Endodermal cell (in vitro differentiated cells): ENCODE data around the gene TBC1D8. TPM values are rescaled to one million over a fixed set of nuclear protein-coding genes. Genes with fewer than 3 reads are reported as not detected.
A peak's percentile ranks its signal among the peaks of the same experiment; 100 is the strongest.

Experiments used
- DNase-seq: peaks from one replicate; pipeline ENCODE4 v3.0.0-alpha.2; 2017
- H3K27ac ChIP-seq: 2 replicates; pipeline ENCODE4 v1.5.1; 2013; ENCODE audit warnings: mild to moderate bottlenecking, low read depth, low read length, moderate library complexity
- H3K27me3 ChIP-seq: 2 replicates; pipeline ENCODE4 v1.6.1; 2013; ENCODE audit warnings: mild to moderate bottlenecking, low read length, moderate library complexity; ENCODE audit not compliant: insufficient read depth, control insufficient read depth, poor library complexity, severe bottlenecking
- H3K36me3 ChIP-seq: 2 replicates; pipeline ENCODE4 v1.7.0; 2013; ENCODE audit warnings: mild to moderate bottlenecking, low read length, moderate library complexity; ENCODE audit not compliant: control insufficient read depth, insufficient read depth
- H3K4me1 ChIP-seq: one replicate; pipeline ENCODE4 v1.7.0; 2013; ENCODE audit warnings: low read length; ENCODE audit not compliant: control insufficient read depth, insufficient read depth
- H3K4me3 ChIP-seq: 2 replicates; pipeline ENCODE4 v1.5.1; 2013; ENCODE audit warnings: mild to moderate bottlenecking, low read length, moderate library complexity
- H3K9ac ChIP-seq: 2 replicates; pipeline ENCODE4 v1.6.1; 2013; ENCODE audit warnings: mild to moderate bottlenecking, low read length, moderate library complexity; ENCODE audit not compliant: poor library complexity, severe bottlenecking; ENCODE audit errors: extremely low read depth
- H3K9me3 ChIP-seq: 2 replicates; pipeline ENCODE4 v1.6.1; 2013; ENCODE audit warnings: mild to moderate bottlenecking, low read length, moderate library complexity; ENCODE audit not compliant: control insufficient read depth
- H3K27ac Mint-ChIP-seq: 2 replicates; pipeline ENCODE4 v1.8.0; 2020; ENCODE audit warnings: mixed read lengths
- H3K27me3 Mint-ChIP-seq: 2 replicates; pipeline ENCODE4 v1.8.0; 2021; ENCODE audit warnings: mild to moderate bottlenecking, mixed read lengths; ENCODE audit not compliant: insufficient read depth
- H3K36me3 Mint-ChIP-seq: 2 replicates; pipeline ENCODE4 v1.8.0; 2020; ENCODE audit warnings: low read depth, mixed read lengths
- H3K4me1 Mint-ChIP-seq: 2 replicates; pipeline ENCODE4 v1.8.0; 2020; ENCODE audit warnings: mixed read lengths
- H3K4me3 Mint-ChIP-seq: 2 replicates; pipeline ENCODE4 v1.8.0; 2020; ENCODE audit warnings: mild to moderate bottlenecking, moderate library complexity, mixed read lengths
- H3K9me3 Mint-ChIP-seq: 2 replicates; pipeline ENCODE4 v1.8.0; 2020; ENCODE audit warnings: mild to moderate bottlenecking, mixed read lengths
- WGBS, 2 experiments: methylation state at CpG; one replicate each; pipeline versions ENCODE4 v1.1.5 to v1.1.7; 2013; ENCODE audit warnings: missing lambda C conversion rate in 2 of 2, mixed read lengths in 1 of 2; ENCODE audit not compliant: insufficient coverage in 1 of 2, insufficient read length in 1 of 2; 5-methylcytosine and 5-hydroxymethylcytosine counted together
- total RNA-seq, 2 donors: library from RNA; stranded (reverse); fragmentation: NEBNext Ultra II Directional in 1 of 2; extraction: Animal tissue kit (Norgen Biotek cat#: 25700) in 1 of 2; gene quantifications; 2 replicates in 1 of 2; 3 replicates in 1 of 2; pipeline ENCODE4 v1.2.1, GENCODE V29; 2021
- TF ChIP-seq, protein P1 (sequence below): fragments of 200-600 bp; sonication (generic); conservative IDR thresholded peaks from 2 replicates; pipeline ENCODE4 v1.5.0; 2021; ENCODE audit warnings: antibody characterized with exemption, mild to moderate bottlenecking

TBC1D8 gene
- total RNA-seq, 2 donors from 2014 or later, result 14.4 to 14.5 TPM

DNA sequence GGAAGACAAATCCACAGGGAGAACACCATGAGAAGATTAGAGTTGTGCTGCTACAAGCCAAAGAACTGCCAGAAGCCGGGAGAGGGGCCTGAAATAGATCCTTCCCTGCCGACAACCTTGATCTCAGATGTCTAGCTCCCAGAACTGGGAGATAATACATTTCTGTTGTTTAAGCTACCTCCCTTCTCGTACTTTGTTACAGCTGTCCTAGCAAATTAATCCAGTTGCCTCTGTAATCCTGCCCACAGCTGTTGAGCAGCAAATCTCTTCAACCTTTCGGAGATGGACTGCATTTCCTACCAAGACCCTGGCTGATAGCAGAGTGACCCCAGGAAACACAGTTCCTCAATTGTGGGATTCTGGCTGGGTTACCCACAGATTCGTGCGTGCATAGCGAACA, 2.6 kb upstream of the TBC1D8 start:
- no peaks in the 10 kb centered on the region for H3K9me3 Mint-ChIP-seq
- no peak for DNase-seq
- H3K27ac Mint-ChIP-seq, result no peak overlapping the region
- peaks cover 20% of the 10 kb centered on the region for H3K27me3 ChIP-seq
- peaks cover 11% of the 10 kb centered on the region for H3K27me3 Mint-ChIP-seq
- H3K4me1 Mint-ChIP-seq, result peaks cover 27% of the 10 kb centered on the region
- no peaks in the 10 kb centered on the region for H3K4me1 ChIP-seq
- no peaks in the 10 kb centered on the region for H3K36me3 ChIP-seq
- TF ChIP-seq, protein P1, sequence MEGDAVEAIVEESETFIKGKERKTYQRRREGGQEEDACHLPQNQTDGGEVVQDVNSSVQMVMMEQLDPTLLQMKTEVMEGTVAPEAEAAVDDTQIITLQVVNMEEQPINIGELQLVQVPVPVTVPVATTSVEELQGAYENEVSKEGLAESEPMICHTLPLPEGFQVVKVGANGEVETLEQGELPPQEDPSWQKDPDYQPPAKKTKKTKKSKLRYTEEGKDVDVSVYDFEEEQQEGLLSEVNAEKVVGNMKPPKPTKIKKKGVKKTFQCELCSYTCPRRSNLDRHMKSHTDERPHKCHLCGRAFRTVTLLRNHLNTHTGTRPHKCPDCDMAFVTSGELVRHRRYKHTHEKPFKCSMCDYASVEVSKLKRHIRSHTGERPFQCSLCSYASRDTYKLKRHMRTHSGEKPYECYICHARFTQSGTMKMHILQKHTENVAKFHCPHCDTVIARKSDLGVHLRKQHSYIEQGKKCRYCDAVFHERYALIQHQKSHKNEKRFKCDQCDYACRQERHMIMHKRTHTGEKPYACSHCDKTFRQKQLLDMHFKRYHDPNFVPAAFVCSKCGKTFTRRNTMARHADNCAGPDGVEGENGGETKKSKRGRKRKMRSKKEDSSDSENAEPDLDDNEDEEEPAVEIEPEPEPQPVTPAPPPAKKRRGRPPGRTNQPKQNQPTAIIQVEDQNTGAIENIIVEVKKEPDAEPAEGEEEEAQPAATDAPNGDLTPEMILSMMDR, result no peak
- H3K9me3 ChIP-seq, result no peaks in the 10 kb centered on the region
- no peak overlapping the region for H3K9ac ChIP-seq
- no peak overlapping the region for H3K27ac ChIP-seq
- H3K4me3 ChIP-seq, result no peak overlapping the region
- WGBS, 2 experiments, result 91 to 94% methylated on average over 7 of the region's 7 CpGs
- no peaks in the 10 kb centered on the region for H3K36me3 Mint-ChIP-seq
- H3K4me3 Mint-ChIP-seq, result no peak overlapping the region

DNA sequence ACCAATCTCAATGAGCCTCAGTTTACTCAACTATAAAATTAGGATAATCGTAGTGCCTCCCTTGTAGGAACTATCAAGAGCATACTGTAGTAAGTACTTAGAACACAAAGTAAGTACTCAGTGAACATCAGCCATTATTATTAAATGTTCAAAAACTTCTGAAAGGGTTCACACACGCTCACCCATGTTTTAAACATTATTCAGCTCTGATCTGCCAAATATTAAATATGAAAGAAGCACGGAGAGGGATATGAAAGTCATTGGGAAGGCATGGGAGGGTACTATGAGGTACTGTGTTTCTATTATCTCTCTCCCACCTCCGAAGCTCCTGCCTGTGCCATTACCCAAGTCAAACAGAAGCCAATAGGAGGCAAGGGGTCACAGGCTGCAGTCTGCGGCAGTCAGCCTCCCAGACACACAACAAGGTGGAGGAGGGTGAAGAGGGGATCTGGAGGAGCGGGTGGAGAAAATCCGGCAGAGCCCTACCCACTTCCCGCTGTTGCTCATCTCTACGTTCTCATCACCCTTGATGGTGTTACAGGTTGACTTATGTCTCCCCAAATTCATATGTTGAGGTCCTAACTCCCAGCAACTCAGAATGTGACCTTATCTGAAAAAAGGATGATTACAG, 2.0 kb upstream of the TBC1D8 start:
- H3K4me3 ChIP-seq, result no peak overlapping the region
- no peaks in the 10 kb centered on the region for H3K36me3 ChIP-seq
- Mint-ChIP-seq H3K4me1 (peaks cover 33% of the 10 kb centered on the region), H3K27ac (no peak overlapping the region), H3K9me3 (no peaks in the 10 kb centered on the region), H3K27me3 (peaks cover 11% of the 10 kb centered on the region), H3K36me3 (no peaks in the 10 kb centered on the region), H3K4me3 (no peak overlapping the region)
- H3K27me3 ChIP-seq, result peaks cover 20% of the 10 kb centered on the region
- 82 to 86% methylated on average over 1 to 9 of the region's 9 CpGs for WGBS, 2 experiments
- TF ChIP-seq, protein P1, result no peak
- no peak overlapping the region for H3K27ac ChIP-seq
- no peak for DNase-seq
- no peak overlapping the region for H3K9ac ChIP-seq
- no peaks in the 10 kb centered on the region for H3K4me1 ChIP-seq
- H3K9me3 ChIP-seq, result no peaks in the 10 kb centered on the region

DNA sequence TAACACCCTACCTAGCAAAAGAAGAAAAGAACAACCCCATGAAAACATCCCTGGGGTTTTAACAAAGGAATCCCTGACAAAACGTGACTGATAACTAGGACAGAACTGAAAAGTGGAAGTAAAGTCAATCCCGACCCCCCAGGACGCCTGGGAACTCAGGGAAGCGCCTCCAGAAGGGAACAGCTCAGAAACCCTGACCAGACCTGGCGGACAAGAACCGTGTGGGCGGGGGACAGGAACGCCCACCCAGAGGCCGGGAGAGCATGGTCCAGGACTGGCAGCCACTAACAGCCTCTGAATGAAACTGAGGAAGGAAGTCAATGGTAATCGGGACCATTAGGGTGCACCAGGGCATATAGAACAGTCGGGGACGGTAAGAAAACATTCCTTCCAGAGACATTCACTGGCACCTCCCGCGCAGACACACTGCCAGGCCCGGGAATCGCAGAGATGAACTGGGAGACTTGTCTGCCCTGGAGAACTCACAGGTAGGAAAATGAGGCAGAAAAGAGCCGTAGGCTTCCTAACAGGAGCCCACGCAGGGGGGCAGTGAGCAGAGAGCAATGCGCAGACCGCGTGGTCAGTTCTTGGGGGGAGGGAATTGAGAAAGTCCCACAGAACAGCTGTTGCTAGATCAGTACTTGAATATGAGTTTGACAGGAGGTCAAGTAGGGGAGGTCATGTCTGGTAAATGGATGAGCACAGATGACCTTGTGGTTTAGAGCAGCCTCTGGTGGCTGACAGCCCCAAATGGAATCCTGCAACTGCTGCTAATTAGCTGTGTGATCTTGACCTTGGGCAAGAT, 1.3 kb upstream of the TBC1D8 start:
- Mint-ChIP-seq H3K27me3 (peaks cover 11% of the 10 kb centered on the region), H3K9me3 (no peaks in the 10 kb centered on the region), H3K36me3 (no peaks in the 10 kb centered on the region), H3K4me3 (peak overlapping the region; percentile 64), H3K27ac (peak overlapping the region; percentile 6), H3K4me1 (peaks cover 41% of the 10 kb centered on the region)
- H3K9ac ChIP-seq, result no peak overlapping the region
- TF ChIP-seq, protein P1, result peak; percentile 84
- H3K4me3 ChIP-seq, result peak overlapping the region; percentile 85
- no peaks in the 10 kb centered on the region for H3K36me3 ChIP-seq
- no peaks in the 10 kb centered on the region for H3K9me3 ChIP-seq
- DNase-seq, result peak; percentile 88
- H3K4me1 ChIP-seq, result no peaks in the 10 kb centered on the region
- 10 to 14% methylated on average over 17 to 21 of the region's 21 CpGs for WGBS, 2 experiments
- no peak overlapping the region for H3K27ac ChIP-seq
- peaks cover 20% of the 10 kb centered on the region for H3K27me3 ChIP-seq
